Uterus (tissue), 4 donors: ENCODE measurements around the gene KCNMB1. TPM values are rescaled to one million over a fixed set of nuclear protein-coding genes. Genes with fewer than 3 reads are reported as not detected.
A peak's percentile ranks its signal among the peaks of the same experiment; 100 is the strongest.

Experiments used
- DNase-seq, 2 donors: peaks; one replicate each; pipeline ENCODE4 v3.0.0-alpha.2; 2019 to 2020
- H3K27ac ChIP-seq, 2 donors: fragments of 200-600 bp; sonication (generic); 1 replicate in 1 of 2; 2 replicates in 1 of 2; pipeline ENCODE4 v1.5.1; 2016 to 2018
- H3K27me3 ChIP-seq, 2 donors: fragments of 200-600 bp; sonication (generic); one replicate each; pipeline ENCODE4 v1.5.1; 2018 to 2019; ENCODE audit warnings: control low read depth in 1 of 2
- H3K36me3 ChIP-seq, 2 donors: fragments of 200-600 bp; sonication (generic); one replicate each; pipeline ENCODE4 v1.5.1; 2019; ENCODE audit warnings: control low read depth in 1 of 2
- H3K4me1 ChIP-seq, 2 donors: fragments of 200-600 bp; sonication (generic); one replicate each; pipeline ENCODE4 v1.5.1; 2018 to 2019; ENCODE audit warnings: control low read depth in 1 of 2
- H3K4me3 ChIP-seq, 2 donors: fragments of 200-600 bp; sonication (generic); 1 replicate in 1 of 2; 2 replicates in 1 of 2; pipeline ENCODE4 v1.5.1; 2018 to 2019; ENCODE audit warnings: mild to moderate bottlenecking in 1 of 2
- H3K9me3 ChIP-seq, 2 donors: fragments of 200-600 bp; sonication (generic); one replicate each; pipeline ENCODE4 v1.5.1; 2019; ENCODE audit warnings: control low read depth in 1 of 2
- POLR2A ChIP-seq, 2 donors: fragments of 450-650 bp; IDR thresholded peaks; one replicate each; pipeline ENCODE4 v1.6.1; 2016; ENCODE audit warnings: antibody characterized with exemption in 2 of 2, mild to moderate bottlenecking in 1 of 2, moderate library complexity in 1 of 2
- intact Hi-C: fragments of 100-400 bp; cut with DNase I; formaldehyde crosslinking; loops from one replicate; pipeline ENCODE4 v1.15.1; 2023; ENCODE audit warnings: low total_unique reads
- total RNA-seq, 4 donors: library from RNA; depleted of rRNA in 3 of 4; stranded (reverse); fragments of >200 nt in 3 of 4; gene quantifications; one replicate each; pipeline versions ENCODE4 v1.1.0 to v1.2.4, GENCODE V29; 2014 to 2023
- TF ChIP-seq, protein P1 (sequence below), 4 experiments: fragments of 200-600 bp in 2 of 4; fragments of 450-650 bp in 2 of 4; sonication (generic) in 2 of 4; IDR thresholded peaks; one replicate each; pipeline ENCODE4 v1.5.1; 2016 to 2019; ENCODE audit warnings: antibody characterized with exemption in 4 of 4, mild to moderate bottlenecking in 2 of 4, moderate library complexity in 1 of 4
- donor health status: DM: yes; HTN: yes; CAD: no.

Gene KCNMB1
- total RNA-seq, 4 donors from 2014 or later: 5.7 to 42.6 (median 8.7) TPM

DNA sequence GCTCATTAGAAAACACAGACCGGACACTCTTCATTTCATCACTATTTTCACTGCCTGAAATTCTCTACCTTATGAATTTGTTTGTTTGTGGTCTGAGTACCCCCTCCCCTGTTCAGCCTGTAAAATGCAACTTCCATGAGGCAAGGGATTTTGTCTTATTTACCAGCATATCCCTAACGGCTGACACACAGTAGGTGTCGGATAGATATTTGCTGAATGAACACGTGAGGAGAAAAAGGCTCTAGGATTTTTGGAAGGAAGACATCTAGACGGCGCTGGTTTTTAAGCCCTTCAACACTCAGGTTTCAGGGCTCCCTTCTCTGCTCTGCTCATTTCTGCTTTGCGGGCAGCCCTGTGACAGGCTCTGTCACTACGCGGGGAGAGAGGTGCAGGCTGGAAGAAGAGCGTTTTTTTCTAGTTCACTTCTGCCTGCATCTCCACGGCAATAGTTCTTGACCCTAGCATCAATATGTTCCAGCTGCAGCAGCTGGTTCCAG lies 41.0 kb downstream of the KCNMB1 start:
- H3K4me1 ChIP-seq: no peaks in the 10 kb centered on the region
- H3K9me3 ChIP-seq: no peaks in the 10 kb centered on the region
- no peak for TF ChIP-seq POLR2A (IDR thresholded peaks at IDR 0.05)
- TF ChIP-seq, protein P1, sequence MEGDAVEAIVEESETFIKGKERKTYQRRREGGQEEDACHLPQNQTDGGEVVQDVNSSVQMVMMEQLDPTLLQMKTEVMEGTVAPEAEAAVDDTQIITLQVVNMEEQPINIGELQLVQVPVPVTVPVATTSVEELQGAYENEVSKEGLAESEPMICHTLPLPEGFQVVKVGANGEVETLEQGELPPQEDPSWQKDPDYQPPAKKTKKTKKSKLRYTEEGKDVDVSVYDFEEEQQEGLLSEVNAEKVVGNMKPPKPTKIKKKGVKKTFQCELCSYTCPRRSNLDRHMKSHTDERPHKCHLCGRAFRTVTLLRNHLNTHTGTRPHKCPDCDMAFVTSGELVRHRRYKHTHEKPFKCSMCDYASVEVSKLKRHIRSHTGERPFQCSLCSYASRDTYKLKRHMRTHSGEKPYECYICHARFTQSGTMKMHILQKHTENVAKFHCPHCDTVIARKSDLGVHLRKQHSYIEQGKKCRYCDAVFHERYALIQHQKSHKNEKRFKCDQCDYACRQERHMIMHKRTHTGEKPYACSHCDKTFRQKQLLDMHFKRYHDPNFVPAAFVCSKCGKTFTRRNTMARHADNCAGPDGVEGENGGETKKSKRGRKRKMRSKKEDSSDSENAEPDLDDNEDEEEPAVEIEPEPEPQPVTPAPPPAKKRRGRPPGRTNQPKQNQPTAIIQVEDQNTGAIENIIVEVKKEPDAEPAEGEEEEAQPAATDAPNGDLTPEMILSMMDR (IDR thresholded peaks at IDR 0.05): peak; percentile 38 to 66 (median 49)
- peak overlapping the region; percentile 23 to 53 for H3K27ac ChIP-seq
- no peaks in the 10 kb centered on the region for H3K36me3 ChIP-seq
- no peaks in the 10 kb centered on the region for H3K27me3 ChIP-seq
- intact Hi-C loops: no loop called here
- no peak overlapping the region for H3K4me3 ChIP-seq
- no peak for DNase-seq

DNA sequence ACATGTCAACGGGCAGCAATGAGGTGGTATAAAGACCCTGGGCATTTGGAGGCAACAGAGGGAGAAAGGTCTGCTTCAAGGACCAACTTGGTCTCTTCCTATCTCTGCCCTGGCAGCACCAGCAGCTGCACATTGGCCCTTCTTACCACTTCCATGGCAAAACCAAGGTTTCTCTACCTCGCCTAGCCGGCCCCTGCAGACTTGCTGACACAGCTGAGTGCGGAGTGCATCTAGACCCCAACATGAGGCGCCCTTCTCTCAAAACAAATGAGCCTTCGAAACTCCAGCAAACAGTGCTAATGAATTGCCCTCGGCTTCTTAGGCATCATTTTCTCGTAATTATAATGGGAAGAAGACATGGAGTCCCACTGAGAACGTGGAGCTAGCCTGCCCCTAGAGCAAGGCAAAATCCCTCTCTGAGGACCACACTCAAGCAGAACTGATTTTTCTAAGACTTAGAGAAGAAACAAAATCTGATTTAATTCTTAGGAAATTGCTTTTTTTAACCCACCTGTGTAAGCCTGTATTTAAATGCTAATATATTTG lies 42.1 kb downstream of the KCNMB1 start:
- no peak for DNase-seq
- Histone ChIP-seq H3K4me3 (no peak overlapping the region), H3K27ac (peak overlapping the region in 1 of 2 donors; percentile 53), H3K27me3 (no peaks in the 10 kb centered on the region), H3K9me3 (no peaks in the 10 kb centered on the region), H3K36me3 (no peaks in the 10 kb centered on the region), H3K4me1 (no peaks in the 10 kb centered on the region)
- TF ChIP-seq, protein P1 (IDR thresholded peaks at IDR 0.05): no peak
- no peak for TF ChIP-seq POLR2A (IDR thresholded peaks at IDR 0.05)
- intact Hi-C loops: no loop called here

DNA sequence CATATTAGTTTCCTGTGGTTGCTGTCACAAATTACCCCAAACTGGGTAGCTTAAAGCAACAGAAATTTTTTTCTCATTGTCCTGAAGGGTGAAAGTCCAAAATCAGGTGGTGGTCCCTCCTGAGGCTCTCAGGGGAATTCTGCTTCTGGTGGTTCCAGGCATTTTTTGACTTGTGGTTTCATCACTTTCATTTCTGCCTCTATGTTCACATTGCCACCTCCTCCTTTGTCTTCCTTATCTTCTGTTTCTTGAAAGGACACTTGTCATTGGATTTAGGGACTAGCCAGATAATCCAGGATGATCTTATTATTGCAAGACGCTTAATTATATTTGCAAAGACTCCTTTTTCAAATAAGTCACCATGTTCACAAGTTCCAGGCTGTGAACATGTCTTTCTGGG lies 43.2 kb downstream of the KCNMB1 start:
- Histone ChIP-seq H3K27ac (no peak overlapping the region), H3K4me1 (no peaks in the 10 kb centered on the region), H3K4me3 (no peak overlapping the region), H3K9me3 (no peaks in the 10 kb centered on the region), H3K27me3 (no peaks in the 10 kb centered on the region), H3K36me3 (no peaks in the 10 kb centered on the region)
- intact Hi-C loops: no loop called here
- no peak for DNase-seq
- TF ChIP-seq, protein P1 (IDR thresholded peaks at IDR 0.05): no peak
- no peak for TF ChIP-seq POLR2A (IDR thresholded peaks at IDR 0.05)

DNA sequence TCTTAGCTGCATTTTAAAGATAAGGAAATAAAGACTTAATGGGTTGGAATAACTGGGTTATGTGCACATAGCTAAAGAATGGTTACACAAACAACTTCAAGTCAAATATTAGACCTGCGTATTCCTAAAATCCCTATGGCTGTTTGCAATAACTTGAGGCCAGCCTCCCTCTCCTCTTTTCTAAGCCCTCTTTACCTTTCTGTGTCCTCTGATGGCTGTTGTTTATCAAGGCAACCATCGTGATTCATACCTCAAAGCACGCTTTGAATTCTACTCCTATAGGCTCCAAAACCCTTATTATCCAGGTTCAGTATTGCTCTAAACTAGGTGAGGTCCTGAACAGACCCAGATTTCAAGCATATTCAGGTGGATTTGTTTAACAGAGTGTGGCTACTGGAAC lies 46.0 kb downstream of the KCNMB1 start:
- DNase-seq: no peak
- Histone ChIP-seq H3K27me3 (no peaks in the 10 kb centered on the region), H3K4me3 (no peak overlapping the region), H3K9me3 (no peaks in the 10 kb centered on the region), H3K27ac (no peak overlapping the region), H3K36me3 (no peaks in the 10 kb centered on the region), H3K4me1 (no peaks in the 10 kb centered on the region)
- intact Hi-C loops: no loop called here
- no peak for TF ChIP-seq POLR2A (IDR thresholded peaks at IDR 0.05)
- TF ChIP-seq, protein P1 (IDR thresholded peaks at IDR 0.05): no peak

DNA sequence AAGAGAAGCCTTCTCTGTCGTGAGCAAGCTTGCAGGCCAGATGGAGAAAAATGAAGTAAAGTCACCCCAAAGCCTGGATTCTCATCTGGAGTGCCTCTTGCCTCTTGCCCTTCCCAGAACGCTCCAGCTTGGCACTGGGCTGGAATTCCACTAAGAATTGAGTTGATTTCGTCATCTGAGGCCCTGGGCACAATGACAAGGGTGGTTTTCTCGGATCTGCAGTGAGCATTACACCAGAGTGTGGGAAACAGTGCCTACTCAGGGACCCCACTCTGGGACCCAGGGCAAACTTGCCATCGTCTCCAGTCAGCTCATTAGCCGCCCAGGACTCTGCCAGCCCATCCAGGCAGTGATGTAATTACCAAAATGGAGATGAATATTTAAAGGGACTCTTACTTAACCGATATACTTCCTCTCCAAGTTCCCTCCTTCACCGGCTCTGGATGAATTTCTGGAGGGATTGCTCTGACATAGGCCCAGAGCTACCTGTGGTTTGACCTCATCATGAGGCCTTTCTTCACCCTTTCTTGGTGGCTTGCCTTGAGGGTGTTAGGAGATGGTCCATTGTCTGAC lies 46.9 kb downstream of the KCNMB1 start:
- Histone ChIP-seq H3K27me3 (no peaks in the 10 kb centered on the region), H3K4me3 (no peak overlapping the region), H3K9me3 (no peaks in the 10 kb centered on the region), H3K36me3 (no peaks in the 10 kb centered on the region), H3K27ac (no peak overlapping the region), H3K4me1 (no peaks in the 10 kb centered on the region)
- DNase-seq: no peak
- no peak for TF ChIP-seq POLR2A (IDR thresholded peaks at IDR 0.05)
- TF ChIP-seq, protein P1 (IDR thresholded peaks at IDR 0.05): no peak
- intact Hi-C loops: no loop called here
